A673 (cell line): ENCODE results near the gene TOP3B. TPM values are rescaled to one million over a fixed set of nuclear protein-coding genes. Genes with fewer than 3 reads are reported as not detected.

Experiments used
- BruUV-seq: library from RNA; stranded (reverse); fragments of 400-500 nt; replicated peaks from 2 replicates; lab custom pipeline; 2021; lab: Mats Ljungman, UMichigan
- CTCF ChIA-PET: fragments of 300-600 bp; sonication (Branson Sonifier 250); formaldehyde crosslinking; loops from one replicate; lab custom pipeline; 2022; ENCODE audit warnings: antibody characterized with exemption; lab: Charles Lee
- POLR2A ChIA-PET: fragments of 300-600 bp; sonication (Branson Sonifier 250); formaldehyde crosslinking; loops from one replicate; lab custom pipeline; 2022; ENCODE audit warnings: antibody characterized with exemption; ENCODE audit not compliant: low non-redundant PET; lab: Charles Lee
- DNase-seq: peaks from one replicate; pipeline ENCODE4 v3.0.0-alpha.2; 2015; ENCODE audit warnings: low spot score
- H3K27ac ChIP-seq: fragments of 200-600 bp; sonication (generic); 2 replicates; pipeline ENCODE4 v1.5.1; 2016; ENCODE audit warnings: mixed run types, low read depth, mild to moderate bottlenecking, mixed read lengths, antibody characterized with exemption, low read length; ENCODE audit not compliant: poor library complexity, severe bottlenecking
- H3K27me3 ChIP-seq: fragments of 200-600 bp; sonication (generic); replicated peaks from 2 replicates; pipeline ENCODE4 v1.6.1; 2017; ENCODE audit warnings: mixed run types, low read depth, mild to moderate bottlenecking, mixed read lengths, antibody characterized with exemption, low read length; ENCODE audit not compliant: insufficient read depth, poor library complexity
- H3K36me3 ChIP-seq: fragments of 200-600 bp; sonication (generic); 2 replicates; pipeline ENCODE4 v1.6.1; 2016; ENCODE audit warnings: mixed run types, mild to moderate bottlenecking, mixed read lengths, antibody characterized with exemption, low read length; ENCODE audit not compliant: insufficient read depth, poor library complexity, severe bottlenecking
- H3K4me1 ChIP-seq: fragments of 200-600 bp; sonication (generic); 2 replicates; pipeline ENCODE4 v1.6.1; 2017; ENCODE audit warnings: mixed run types, mild to moderate bottlenecking, mixed read lengths, antibody characterized with exemption, low read length; ENCODE audit not compliant: insufficient read depth, poor library complexity, severe bottlenecking
- H3K4me3 ChIP-seq: fragments of 200-600 bp; sonication (generic); 2 replicates; pipeline ENCODE4 v1.5.1; 2016; ENCODE audit warnings: low read depth, mixed run types, mild to moderate bottlenecking, mixed read lengths, low read length; ENCODE audit not compliant: poor library complexity, severe bottlenecking
- H3K9me3 ChIP-seq: fragments of 200-600 bp; sonication (generic); 2 replicates; pipeline ENCODE4 v1.6.1; 2016; ENCODE audit warnings: mixed run types, low read depth, mild to moderate bottlenecking, mixed read lengths, antibody characterized with exemption, low read length; ENCODE audit not compliant: poor library complexity, severe bottlenecking
- CTCF ChIP-seq: fragments of 300-800, 200-600 bp; sonication (generic); conservative IDR thresholded peaks from 2 replicates; pipeline ENCODE4 v1.5.1; 2017; ENCODE audit warnings: low read depth, mild to moderate bottlenecking, antibody characterized with exemption, low read length, moderate library complexity, mixed read lengths
- EZH2 ChIP-seq: fragments of 200-600 bp; sonication (generic); IDR thresholded peaks from 2 replicates; pipeline ENCODE4 v1.6.1; 2017; ENCODE audit warnings: borderline replicate concordance, low read depth, mild to moderate bottlenecking, mixed read lengths, antibody characterized with exemption, low read length; ENCODE audit not compliant: poor library complexity, severe bottlenecking
- intact Hi-C: fragments of 100-400 bp; cut with micrococcal nuclease; formaldehyde crosslinking; loops from one replicate; pipeline ENCODE4 v1.10.0; 2022; ENCODE audit not compliant: unreplicated experiment
- total RNA-seq: library from RNA; stranded (reverse); gene quantifications from 2 replicates; pipeline ENCODE4 v1.2.3, GENCODE V29; 2021

Gene TOP3B
- total RNA-seq, 1 experiment from 2014 or later, result 60.2 TPM

- Histone ChIP-seq H3K4me1 (no peaks in the 10 kb centered on the region), H3K4me3 (no peak overlapping the region), H3K36me3 (no peaks in the 10 kb centered on the region), H3K9me3 (no peaks in the 10 kb centered on the region), H3K27me3 (peaks cover 4% of the 10 kb centered on the region), H3K27ac (no peak overlapping the region)
- POLR2A ChIA-PET, result no interaction called here
- no TSS peak for BruUV-seq
- CTCF ChIA-PET, result no interaction called here
- TF ChIP-seq CTCF (no peak), EZH2 (no peak)
- intact Hi-C loops, result no loop called here
- DNase-seq, result no peak
Measured at GRCh38 chr22:22014285-22014659, 31.7 kb upstream of the TOP3B start.

- DNase-seq, result no peak
- no peak overlapping the region for H3K27ac ChIP-seq
- ChIA-PET POLR2A (no interaction called here), CTCF (no interaction called here)
- peaks cover 9% of the 10 kb centered on the region for H3K27me3 ChIP-seq
- H3K4me1 ChIP-seq, result no peaks in the 10 kb centered on the region
- H3K36me3 ChIP-seq, result no peaks in the 10 kb centered on the region
- H3K9me3 ChIP-seq, result no peaks in the 10 kb centered on the region
- intact Hi-C loops, result no loop called here
- no peak overlapping the region for H3K4me3 ChIP-seq
- BruUV-seq, result no TSS peak
- TF ChIP-seq CTCF, result no peak
- TF ChIP-seq EZH2, result no peak
Measured at GRCh38 chr22:22013559-22014284, 31.1 kb upstream of the TOP3B start.

- Histone ChIP-seq H3K4me1 (no peaks in the 10 kb centered on the region), H3K9me3 (no peaks in the 10 kb centered on the region), H3K4me3 (no peak overlapping the region), H3K27me3 (peaks cover 9% of the 10 kb centered on the region), H3K27ac (no peak overlapping the region), H3K36me3 (no peaks in the 10 kb centered on the region)
- ChIA-PET POLR2A (no interaction called here), CTCF (no interaction called here)
- BruUV-seq, result no TSS peak
- TF ChIP-seq CTCF (no peak), EZH2 (no peak)
- intact Hi-C loops, result no loop called here
- DNase-seq, result no peak
Measured at GRCh38 chr22:22011964-22012363, 29.4 kb upstream of the TOP3B start.
